GM10266 (cell line): ENCODE measurements around the gene C1orf210.

Source experiments
- DNase-seq: peaks from one replicate; pipeline ENCODE4 v3.0.0; 2012; ENCODE audit errors: extremely low spot score
- CTCF ChIP-seq: IDR thresholded peaks from 2 replicates; pipeline ENCODE4 v1.5.1; 2012; ENCODE audit warnings: mild to moderate bottlenecking, low read depth; ENCODE audit not compliant: control insufficient read depth, insufficient read depth; ENCODE audit errors: missing control alignments

The C1orf210 gene

GRCh38 chr1:43279161-43279560 lies 6.2 kb downstream of the C1orf210 start:
- TF ChIP-seq CTCF: no peak
- no peak for DNase-seq

GRCh38 chr1:43277116-43277876 lies 8.1 kb downstream of the C1orf210 start:
- no peak for TF ChIP-seq CTCF
- DNase-seq: no peak

GRCh38 chr1:43276673-43277072 lies 8.7 kb downstream of the C1orf210 start:
- TF ChIP-seq CTCF: no peak
- no peak for DNase-seq

- no peak for DNase-seq
These were observed 9.4 kb downstream of the C1orf210 start for GRCh38 chr1:43275826-43276620.

GRCh38 chr1:43274804-43275180 lies 10.6 kb downstream of the C1orf210 start:
- no peak for TF ChIP-seq CTCF
- no peak for DNase-seq

More at GRCh38 chr1:43275826-43276620, 9.4 kb downstream of the C1orf210 start:
- no peak for TF ChIP-seq CTCF

GRCh38 chr1:43274125-43274803 lies 11.1 kb downstream of the C1orf210 start:
- DNase-seq: no peak
- no peak for TF ChIP-seq CTCF
